Ovary (tissue), 9 donors: Measurements from ENCODE around the gene SAMD4A. TPM values are rescaled to one million over a fixed set of nuclear protein-coding genes. Genes with fewer than 3 reads are reported as not detected.
"Not testable (repeated sequence)": the region's sequence is repeated elsewhere in the genome, so short reads cannot be mapped to it uniquely, and the experiment has no call there.

ENCODE experiments used
- DNase-seq, 5 donors: peaks; one replicate each; pipeline ENCODE4 v3.0.0-alpha.2; 2019 to 2020
- H3K27ac ChIP-seq, 2 donors: fragments of 200-600 bp; one replicate each; pipeline versions ENCODE4 v1.5.1 to v1.8.0; 2019 to 2022
- H3K27me3 ChIP-seq: fragments of 200-600 bp; one replicate; pipeline ENCODE4 v1.8.0; 2022
- H3K36me3 ChIP-seq: fragments of 200-600 bp; sonication (generic); one replicate; pipeline ENCODE4 v1.5.1; 2019
- H3K4me1 ChIP-seq: one replicate; pipeline ENCODE4 v1.8.1; 2013; ENCODE audit warnings: mild to moderate bottlenecking, moderate library complexity; ENCODE audit not compliant: insufficient read depth
- H3K4me3 ChIP-seq: fragments of 200-600 bp; sonication (generic); one replicate; pipeline ENCODE4 v1.5.1; 2017
- H3K9me3 ChIP-seq, 2 donors: fragments of 200-600 bp in 1 of 2; sonication (generic) in 1 of 2; one replicate each; pipeline versions ENCODE4 v1.5.1 to v1.8.1; 2013 to 2019; ENCODE audit warnings: mild to moderate bottlenecking in 1 of 2, moderate library complexity in 1 of 2
- EP300 ChIP-seq: sonication (generic); formaldehyde crosslinking; IDR thresholded peaks from one replicate; pipeline ENCODE4 v1.6.1; 2017; ENCODE audit warnings: antibody characterized with exemption
- POLR2A ChIP-seq: fragments of 450-650 bp; IDR thresholded peaks from one replicate; pipeline ENCODE4 v1.6.1; 2017; ENCODE audit warnings: antibody characterized with exemption, mild to moderate bottlenecking, moderate library complexity
- WGBS, 3 donors: extraction: QIAGEN DNeasy Blood & Tissue Kit in 1 of 3; methylation state at CpG; one replicate each; pipeline versions ENCODE4 v1.1.5 to v1.1.7; 2013 to 2017; 5-methylcytosine and 5-hydroxymethylcytosine counted together
- intact Hi-C, 4 donors: fragments of 100-400 bp; cut with DNase I; formaldehyde crosslinking; loops; one replicate each; pipeline versions ENCODE4 v1.11.0 to v1.15.1; 2022 to 2023
- polyA plus RNA-seq, 2 donors: library from polyadenylated mRNA; stranded (reverse); fragments of 200-250 nt in 1 of 2; fragments of 350-450 nt in 1 of 2; fragmentation: Illumina TruSeq in 1 of 2; extraction: RNeasy Lipid Tissue Mini Kit (QIAGEN cat#74804) in 1 of 2; gene quantifications; one replicate each; pipeline ENCODE4 v1.2.3, GENCODE V29; 2013 to 2014
- total RNA-seq, 7 donors: library from RNA; depleted of rRNA in 2 of 7; stranded (reverse); fragments of >200 nt in 2 of 7; fragmentation: NEBNext Ultra II Directional in 3 of 7; extraction: Animal tissue kit (Norgen Biotek cat#: 25700) in 3 of 7; gene quantifications; one replicate each; pipeline versions ENCODE4 v1.1.0 to v1.2.4, GENCODE V29; 2016 to 2023
- TF ChIP-seq, protein P1 (sequence below), 3 donors: fragments of 450-650 bp in 2 of 3; fragments of 200-600 bp in 1 of 3; IDR thresholded peaks; one replicate each; pipeline versions ENCODE4 v1.5.1 to v1.8.0; 2016 to 2022; ENCODE audit warnings: antibody characterized with exemption in 3 of 3, mild to moderate bottlenecking in 1 of 3
- donor health status: DM: no; HTN: no; CAD: no; lungs with moderate emphysema.
- donor health status: DM: no; HTN: no; CAD: no.
- donor health status: Bipolar disorder and iron deficiency.
- donor health status: DM: yes; HTN: yes; CAD: no.
- donor health status: DM: no; HTN: no; CAD: no.
- donor health status: DM: yes; HTN: yes; CAD: no.

The SAMD4A gene
- total and polyA plus RNA-seq, 9 donors: 2.3 to 22.4 (median 7.3) TPM

- TF ChIP-seq POLR2A (no peak), EP300 (no peak)
- TF ChIP-seq, protein P1, sequence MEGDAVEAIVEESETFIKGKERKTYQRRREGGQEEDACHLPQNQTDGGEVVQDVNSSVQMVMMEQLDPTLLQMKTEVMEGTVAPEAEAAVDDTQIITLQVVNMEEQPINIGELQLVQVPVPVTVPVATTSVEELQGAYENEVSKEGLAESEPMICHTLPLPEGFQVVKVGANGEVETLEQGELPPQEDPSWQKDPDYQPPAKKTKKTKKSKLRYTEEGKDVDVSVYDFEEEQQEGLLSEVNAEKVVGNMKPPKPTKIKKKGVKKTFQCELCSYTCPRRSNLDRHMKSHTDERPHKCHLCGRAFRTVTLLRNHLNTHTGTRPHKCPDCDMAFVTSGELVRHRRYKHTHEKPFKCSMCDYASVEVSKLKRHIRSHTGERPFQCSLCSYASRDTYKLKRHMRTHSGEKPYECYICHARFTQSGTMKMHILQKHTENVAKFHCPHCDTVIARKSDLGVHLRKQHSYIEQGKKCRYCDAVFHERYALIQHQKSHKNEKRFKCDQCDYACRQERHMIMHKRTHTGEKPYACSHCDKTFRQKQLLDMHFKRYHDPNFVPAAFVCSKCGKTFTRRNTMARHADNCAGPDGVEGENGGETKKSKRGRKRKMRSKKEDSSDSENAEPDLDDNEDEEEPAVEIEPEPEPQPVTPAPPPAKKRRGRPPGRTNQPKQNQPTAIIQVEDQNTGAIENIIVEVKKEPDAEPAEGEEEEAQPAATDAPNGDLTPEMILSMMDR (IDR thresholded peaks at IDR 0.05): no peak
- WGBS, 3 donors: 67 to 73% (median 71%) methylated on average over 9 of the region's 9 CpGs
Measured at GRCh38 chr14:54798465-54799124, 231.7 kb downstream of the SAMD4A start.

DNA sequence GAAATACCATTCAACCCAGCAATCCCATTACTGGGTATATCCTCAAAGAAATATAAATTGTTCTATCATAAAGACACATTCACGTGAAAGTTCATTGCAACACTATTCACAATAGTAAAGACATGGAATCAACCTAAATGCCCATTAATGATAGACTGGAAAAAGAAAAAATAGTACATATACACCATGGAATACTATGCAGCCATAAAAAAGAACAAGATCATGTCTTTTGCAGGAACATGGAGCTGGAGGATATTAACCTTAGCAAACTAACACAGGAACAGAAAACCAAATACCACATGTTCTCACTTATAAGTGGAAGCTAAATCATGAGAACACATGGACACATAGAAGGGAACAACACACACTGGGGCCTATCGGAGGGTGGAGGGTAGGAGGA is 234.6 kb downstream of the SAMD4A start:
- H3K9me3 ChIP-seq, DNase-seq, H3K27ac ChIP-seq, H3K36me3 ChIP-seq, intact Hi-C loops, H3K27me3 ChIP-seq, H3K4me3 ChIP-seq, H3K4me1 ChIP-seq: not testable (repeated sequence)
- 87 to 96% (median 94%) methylated on average over 2 of the region's 2 CpGs for WGBS, 3 donors

More at GRCh38 chr14:54798465-54799124, 231.7 kb downstream of the SAMD4A start:
- DNase-seq: no peak
- no peaks in the 10 kb centered on the region for H3K27me3 ChIP-seq
- intact Hi-C loops: no loop called here
- H3K4me3 ChIP-seq: no peak overlapping the region
- H3K27ac ChIP-seq: no peak overlapping the region
- H3K9me3 ChIP-seq: no peaks in the 10 kb centered on the region
- H3K4me1 ChIP-seq: no peaks in the 10 kb centered on the region
- H3K36me3 ChIP-seq: no peaks in the 10 kb centered on the region

DNA sequence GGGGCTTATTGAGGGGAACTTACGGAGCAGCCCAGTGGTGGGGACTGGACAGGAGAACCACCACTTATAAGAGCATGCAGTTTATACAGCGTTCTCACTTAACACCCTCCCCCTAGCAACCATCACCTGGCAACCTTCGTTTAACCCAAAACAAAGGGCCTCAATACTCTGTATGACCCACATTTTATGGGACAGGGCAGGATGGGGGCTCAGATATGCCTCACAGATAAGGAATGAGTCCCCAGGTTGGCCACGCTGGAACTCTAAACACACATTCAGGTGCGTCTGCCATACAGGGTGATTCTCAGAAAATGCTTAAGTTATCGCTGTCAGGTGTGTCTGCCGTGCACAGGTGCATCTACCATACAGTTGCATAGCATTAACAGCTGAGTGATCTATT is 236.5 kb downstream of the SAMD4A start:
- no peak for DNase-seq
- intact Hi-C loops: no loop called here

DNA sequence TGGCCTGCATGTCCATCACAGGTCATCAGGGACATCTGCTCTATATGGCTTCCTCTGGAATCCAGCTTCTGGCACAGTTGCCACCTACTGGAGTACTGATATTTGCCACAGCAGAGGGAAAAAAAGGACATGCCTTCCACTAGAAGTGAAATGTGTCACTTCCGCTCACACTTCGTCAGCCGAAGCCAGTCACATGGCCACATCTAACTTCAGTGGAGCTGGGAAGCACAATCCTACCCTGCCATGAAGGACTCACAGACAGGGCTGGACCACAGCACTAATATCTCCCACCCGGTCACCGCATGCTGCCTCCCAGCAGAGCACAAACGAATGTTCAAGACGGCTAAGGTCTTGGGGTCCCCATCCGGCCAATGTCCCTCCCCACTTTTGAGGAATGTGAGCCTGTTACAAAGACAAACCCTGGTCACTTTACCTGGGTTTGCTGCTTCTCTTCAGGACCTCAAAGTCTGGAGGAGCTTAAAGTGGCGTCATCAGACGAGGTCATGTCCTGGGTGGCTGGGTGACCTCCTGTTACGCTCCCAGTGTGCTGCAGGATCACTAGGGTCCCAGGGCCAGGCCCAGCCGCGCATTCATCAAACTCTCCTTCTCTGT is 237.1 kb downstream of the SAMD4A start:
- 88 to 90% (median 89%) methylated on average over 13 of the region's 13 CpGs for WGBS, 3 donors

More for the DNA sequence above, 236.5 kb downstream of the SAMD4A start:
- no peaks in the 10 kb centered on the region for H3K27me3 ChIP-seq
- no peaks in the 10 kb centered on the region for H3K36me3 ChIP-seq
- no peak overlapping the region for H3K4me3 ChIP-seq
- H3K27ac ChIP-seq: no peak overlapping the region
- H3K4me1 ChIP-seq: no peaks in the 10 kb centered on the region
- TF ChIP-seq, protein P1 (IDR thresholded peaks at IDR 0.05): no peak
- TF ChIP-seq POLR2A: no peak
- no peak for TF ChIP-seq EP300
- no peaks in the 10 kb centered on the region for H3K9me3 ChIP-seq
- WGBS, 3 donors: 81 to 83% (median 82%) methylated on average over 7 of the region's 7 CpGs

More for the DNA sequence above, 237.1 kb downstream of the SAMD4A start:
- no peaks in the 10 kb centered on the region for H3K27me3 ChIP-seq
- no peaks in the 10 kb centered on the region for H3K9me3 ChIP-seq
- TF ChIP-seq POLR2A (no peak), EP300 (no peak)
- TF ChIP-seq, protein P1 (IDR thresholded peaks at IDR 0.05): no peak
- no peaks in the 10 kb centered on the region for H3K4me1 ChIP-seq
- intact Hi-C loops: no loop called here
- no peak for DNase-seq
- no peaks in the 10 kb centered on the region for H3K36me3 ChIP-seq
- no peak overlapping the region for H3K4me3 ChIP-seq
- no peak overlapping the region for H3K27ac ChIP-seq
